ENCODE data around the gene MIDN. TPM values are rescaled to one million over a fixed set of nuclear protein-coding genes. Genes with fewer than 3 reads are reported as not detected.

Gene MIDN
- total RNA-seq, 1 experiment from 2014 or later = 286 TPM

DNA sequence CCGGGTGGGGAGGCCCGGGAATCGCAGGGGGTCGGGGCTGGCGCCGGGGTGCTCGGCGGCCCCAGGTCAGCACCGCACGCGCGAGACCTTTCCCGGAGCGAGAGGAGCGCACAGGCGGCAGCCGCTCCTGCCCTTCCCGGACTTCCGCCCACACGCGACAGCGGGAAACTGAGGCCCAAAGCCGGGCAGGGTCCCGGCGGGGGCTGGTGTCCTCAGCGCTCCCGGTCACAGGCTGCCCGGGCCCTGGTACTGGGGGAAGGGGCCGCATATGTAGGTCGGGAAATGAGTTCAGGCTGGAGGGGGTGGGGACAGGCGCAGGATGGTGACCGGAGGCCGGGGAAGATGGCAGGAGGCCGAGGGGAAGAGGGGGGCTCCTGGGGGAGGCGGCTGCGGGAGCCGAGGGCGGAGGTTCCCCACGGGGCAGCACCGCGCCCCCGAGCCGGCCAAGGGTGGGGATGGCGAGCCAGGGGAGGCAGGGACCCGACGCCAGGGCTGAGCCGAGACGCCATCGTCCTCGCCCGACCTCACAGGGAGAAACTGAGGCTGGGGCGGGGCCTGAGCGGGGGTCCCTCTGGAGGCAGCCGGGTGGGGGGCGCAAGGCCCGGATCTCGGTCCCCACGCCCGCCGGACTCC, 11.2 kb upstream of the MIDN start:
- Histone ChIP-seq H3T11ph (ENCODE audit: low read length) (no peak overlapping the region), H3K4me2 (ENCODE audit: insufficient read depth, insufficient read length, low read length) (peak overlapping the region; percentile 53), H2AK5ac (ENCODE audit: insufficient read length, low read length) (no peak overlapping the region), H4K20me1 (ENCODE audit: control insufficient read depth, insufficient read depth, insufficient read length) (no peaks in the 10 kb centered on the region), H4K91ac (ENCODE audit: insufficient read length, low read depth, low read length) (no peak overlapping the region), H3K4me1 (ENCODE audit: insufficient read depth, low read length) (no peaks in the 10 kb centered on the region), H3K23me2 (ENCODE audit: insufficient read length, low read depth, low read length, poor library complexity, severe bottlenecking) (peaks cover 11% of the 10 kb centered on the region), H3K23ac (ENCODE audit: insufficient read length, low read depth, low read length) (no peak overlapping the region), H3K14ac (ENCODE audit: insufficient read depth, low read length) (peak overlapping the region; percentile 13; the same call in 1 of the 2 replicates), H3K18ac (ENCODE audit: insufficient read length, low read depth, low read length) (no peak overlapping the region), H3K79me1 (ENCODE audit: insufficient read depth, low read depth, low read length, poor library complexity, severe bottlenecking) (no peaks in the 10 kb centered on the region), H2BK120ac (ENCODE audit: low read depth, low read length, poor library complexity, severe bottlenecking) (no peak overlapping the region), H3K27ac (ENCODE audit: insufficient read length, low read depth, low read length) (no peak overlapping the region), H3K9me3 (ENCODE audit: control insufficient read depth, low read depth, low read length) (no peaks in the 10 kb centered on the region), H3K27me3 (ENCODE audit: insufficient read depth, low read length) (no peaks in the 10 kb centered on the region), H2AFZ (ENCODE audit: low read length) (no peak overlapping the region), H3K79me2 (ENCODE audit: insufficient read depth, low read length) (no peaks in the 10 kb centered on the region; the same call in 1 of the 2 replicates), H2BK15ac (ENCODE audit: low read depth, low read length) (no peak overlapping the region), H4K5ac (ENCODE audit: insufficient read length, low read depth, low read length) (no peak overlapping the region), H2BK12ac (ENCODE audit: insufficient read length, low read depth, low read length) (no peak overlapping the region), H2BK5ac (ENCODE audit: insufficient read length, low read length) (no peak overlapping the region), H3K56ac (ENCODE audit: insufficient read length, low read depth, low read length) (no peak overlapping the region), H3K4ac (ENCODE audit: low read depth, low read length) (no peak overlapping the region), H4K8ac (replicated peaks; ENCODE audit: insufficient read length, low read depth, low read length) (no peak overlapping the region), H2BK20ac (ENCODE audit: low read depth, low read length, poor library complexity, severe bottlenecking) (no peak overlapping the region), H3K9ac (ENCODE audit: extremely low read depth, insufficient read length, low read length) (no peak overlapping the region)
- DNase-seq = no peak
- peak overlapping the region; percentile 68 to 82 for H3K4me3 Mint-ChIP-seq
- H3K27me3 Mint-ChIP-seq (ENCODE audit: low read depth) = peaks cover 1% of the 10 kb centered on the region
- H3K27ac Mint-ChIP-seq = no peak overlapping the region
- no peaks in the 10 kb centered on the region; a peak in 1 of 5 replicates for H3K9me3 Mint-ChIP-seq
- TF ChIP-seq, protein P1, sequence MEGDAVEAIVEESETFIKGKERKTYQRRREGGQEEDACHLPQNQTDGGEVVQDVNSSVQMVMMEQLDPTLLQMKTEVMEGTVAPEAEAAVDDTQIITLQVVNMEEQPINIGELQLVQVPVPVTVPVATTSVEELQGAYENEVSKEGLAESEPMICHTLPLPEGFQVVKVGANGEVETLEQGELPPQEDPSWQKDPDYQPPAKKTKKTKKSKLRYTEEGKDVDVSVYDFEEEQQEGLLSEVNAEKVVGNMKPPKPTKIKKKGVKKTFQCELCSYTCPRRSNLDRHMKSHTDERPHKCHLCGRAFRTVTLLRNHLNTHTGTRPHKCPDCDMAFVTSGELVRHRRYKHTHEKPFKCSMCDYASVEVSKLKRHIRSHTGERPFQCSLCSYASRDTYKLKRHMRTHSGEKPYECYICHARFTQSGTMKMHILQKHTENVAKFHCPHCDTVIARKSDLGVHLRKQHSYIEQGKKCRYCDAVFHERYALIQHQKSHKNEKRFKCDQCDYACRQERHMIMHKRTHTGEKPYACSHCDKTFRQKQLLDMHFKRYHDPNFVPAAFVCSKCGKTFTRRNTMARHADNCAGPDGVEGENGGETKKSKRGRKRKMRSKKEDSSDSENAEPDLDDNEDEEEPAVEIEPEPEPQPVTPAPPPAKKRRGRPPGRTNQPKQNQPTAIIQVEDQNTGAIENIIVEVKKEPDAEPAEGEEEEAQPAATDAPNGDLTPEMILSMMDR (conservative IDR thresholded peaks at IDR 0.05) = no peak
- no CpG with 5 or more reads among the region's 60 CpGs for WGBS (ENCODE audit: extremely low coverage, insufficient read length, low lambda C conversion rate)
- peaks cover 0 to 26% (median 14%) of the 10 kb centered on the region in 3 experiments; a peak in 5 of 7 replicates for H3K36me3 Mint-ChIP-seq (ENCODE audit: insufficient read depth in 1 of 3, low read depth in 3 of 3)
- H3K4me1 Mint-ChIP-seq = peaks cover 13 to 16% of the 10 kb centered on the region in 2 experiments

Data from H9 (cell line).